Osteocyte (in vitro differentiated cells): ENCODE measurements around the gene EPC1. TPM values are rescaled to one million over a fixed set of nuclear protein-coding genes. Genes with fewer than 3 reads are reported as not detected.

Experiments used
- DNase-seq: peaks from one replicate; pipeline ENCODE4 v3.0.0; 2021; ENCODE audit warnings: mixed read lengths; ENCODE audit not compliant: unreplicated experiment; ENCODE audit errors: extremely low spot score
- H3K27ac Mint-ChIP-seq: one replicate; pipeline ENCODE4 v1.8.0; 2021; ENCODE audit warnings: mild to moderate bottlenecking, mixed read lengths; ENCODE audit not compliant: unreplicated experiment
- H3K27me3 Mint-ChIP-seq: one replicate; pipeline ENCODE4 v1.8.0; 2021; ENCODE audit warnings: mixed read lengths; ENCODE audit not compliant: unreplicated experiment
- H3K36me3 Mint-ChIP-seq: one replicate; pipeline ENCODE4 v1.8.0; 2021; ENCODE audit warnings: mixed read lengths; ENCODE audit not compliant: unreplicated experiment
- H3K4me1 Mint-ChIP-seq: one replicate; pipeline ENCODE4 v1.8.0; 2021; ENCODE audit warnings: mixed read lengths; ENCODE audit not compliant: unreplicated experiment
- H3K4me3 Mint-ChIP-seq: one replicate; pipeline ENCODE4 v1.8.0; 2021; ENCODE audit warnings: mild to moderate bottlenecking, moderate library complexity, mixed read lengths; ENCODE audit not compliant: unreplicated experiment
- H3K9me3 Mint-ChIP-seq: one replicate; pipeline ENCODE4 v1.8.0; 2021; ENCODE audit warnings: mixed read lengths; ENCODE audit not compliant: unreplicated experiment
- CTCF ChIP-seq: fragments of 200-600 bp; sonication (generic); IDR thresholded peaks from 2 replicates; pipeline ENCODE4 v1.5.0; 2021; ENCODE audit warnings: antibody characterized with exemption, mild to moderate bottlenecking, moderate library complexity
- total RNA-seq: library from RNA; stranded (reverse); gene quantifications from 2 replicates; pipeline ENCODE4 v1.2.1, GENCODE V29; 2021

EPC1 gene
- total RNA-seq, 1 donor from 2014 or later, result 35.5 TPM

DNA sequence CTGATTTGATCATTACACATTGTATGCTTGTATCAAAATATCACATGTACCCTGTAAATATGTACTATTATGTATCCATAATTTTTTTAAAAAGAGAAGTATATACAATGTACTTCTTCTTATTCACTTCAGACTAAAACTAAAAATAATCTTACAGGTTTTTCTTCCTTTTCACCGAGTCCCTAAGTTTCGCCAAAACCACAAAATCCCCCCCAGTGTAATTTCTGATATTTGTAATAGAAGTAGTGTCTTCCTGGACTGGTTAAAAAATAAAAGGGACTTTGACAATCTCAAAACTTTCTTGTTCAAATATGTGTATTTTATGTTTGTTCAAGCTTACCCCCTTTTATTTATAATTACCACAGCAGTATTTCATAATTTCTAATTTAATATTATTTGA is 23.9 kb downstream of the EPC1 start:
- Mint-ChIP-seq H3K27me3 (no peaks in the 10 kb centered on the region), H3K9me3 (no peaks in the 10 kb centered on the region), H3K4me1 (peaks cover 45% of the 10 kb centered on the region), H3K27ac (no peak overlapping the region), H3K36me3 (peaks cover 2% of the 10 kb centered on the region), H3K4me3 (no peak overlapping the region)
- TF ChIP-seq CTCF, result no peak
- DNase-seq, result no peak

GRCh38 chr10:32321016-32321631 is 25.8 kb downstream of the EPC1 start:
- Mint-ChIP-seq H3K36me3 (peaks cover 2% of the 10 kb centered on the region), H3K4me1 (peaks cover 39% of the 10 kb centered on the region), H3K27me3 (no peaks in the 10 kb centered on the region), H3K9me3 (no peaks in the 10 kb centered on the region), H3K4me3 (no peak overlapping the region), H3K27ac (no peak overlapping the region)
- TF ChIP-seq CTCF, result no peak
- no peak for DNase-seq

DNA sequence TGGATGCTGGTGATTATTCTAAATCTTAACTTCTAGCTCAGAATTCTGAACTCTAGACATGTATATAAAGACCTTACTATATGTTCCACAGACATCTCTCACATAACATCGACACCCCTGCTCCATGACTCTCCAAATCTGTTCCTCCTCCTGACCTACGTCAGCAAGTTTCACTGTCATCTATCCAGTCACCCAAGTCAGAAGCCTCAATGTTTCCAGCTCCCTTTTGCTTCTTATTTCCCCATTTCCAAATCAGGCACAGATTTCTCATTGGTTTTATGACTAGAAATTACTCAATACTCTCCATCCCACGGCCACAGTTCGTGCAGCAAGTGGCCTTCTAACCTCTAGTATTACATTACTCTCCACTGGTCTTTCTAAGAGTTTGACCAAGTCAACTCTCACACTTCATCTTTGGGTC is 28.5 kb downstream of the EPC1 start:
- Mint-ChIP-seq H3K36me3 (no peaks in the 10 kb centered on the region), H3K4me1 (peaks cover 43% of the 10 kb centered on the region), H3K27me3 (no peaks in the 10 kb centered on the region), H3K27ac (no peak overlapping the region), H3K9me3 (no peaks in the 10 kb centered on the region), H3K4me3 (no peak overlapping the region)
- no peak for DNase-seq
- no peak for TF ChIP-seq CTCF

DNA sequence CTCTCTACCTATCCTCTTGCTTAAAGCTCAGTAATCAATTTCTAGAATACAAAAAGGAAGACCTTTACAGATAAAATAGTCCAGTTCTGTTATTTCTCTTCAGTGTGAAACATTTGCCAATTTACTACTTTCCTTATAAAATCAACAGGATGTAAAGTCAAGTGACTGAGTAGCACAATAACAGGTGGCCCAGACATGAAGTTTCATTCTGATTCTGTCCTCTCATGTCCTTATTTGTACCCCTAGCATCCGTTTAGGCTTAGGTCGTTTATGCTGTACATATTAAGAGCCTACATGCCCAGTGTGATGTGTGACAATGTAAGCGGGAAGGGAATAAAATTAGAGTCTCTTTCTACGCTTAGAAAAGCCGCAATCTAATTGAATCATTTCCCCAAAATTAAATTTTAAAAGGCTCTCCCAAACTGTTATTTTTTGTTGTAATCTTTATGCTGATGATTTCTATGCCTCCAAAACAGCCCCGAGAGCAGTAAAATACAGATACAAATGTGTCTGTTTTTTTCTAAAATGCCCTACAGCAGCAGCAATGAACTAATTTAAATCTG is 29.1 kb downstream of the EPC1 start:
- DNase-seq, result no peak
- Mint-ChIP-seq H3K27ac (no peak overlapping the region), H3K36me3 (no peaks in the 10 kb centered on the region), H3K4me3 (no peak overlapping the region), H3K9me3 (no peaks in the 10 kb centered on the region), H3K4me1 (peaks cover 47% of the 10 kb centered on the region), H3K27me3 (no peaks in the 10 kb centered on the region)
- TF ChIP-seq CTCF, result no peak

- no peak overlapping the region for H3K4me3 Mint-ChIP-seq
- H3K27me3 Mint-ChIP-seq, result no peaks in the 10 kb centered on the region
- H3K36me3 Mint-ChIP-seq, result no peaks in the 10 kb centered on the region
- no peak for DNase-seq
- no peak overlapping the region for H3K27ac Mint-ChIP-seq
- peaks cover 43% of the 10 kb centered on the region for H3K4me1 Mint-ChIP-seq
- no peaks in the 10 kb centered on the region for H3K9me3 Mint-ChIP-seq
- no peak for TF ChIP-seq CTCF
These were observed 31.5 kb downstream of the EPC1 start for GRCh38 chr10:32315424-32315823.
